GM18909 (cell line): ENCODE measurements around the gene CYB5R4.

Source experiments
- ATAC-seq: cut with Tn5 transposase; IDR thresholded peaks from one replicate; pipeline ENCODE4 v1.9.1; 2021; ENCODE audit warnings: mild to moderate bottlenecking; ENCODE audit not compliant: unreplicated experiment, poor library complexity

The CYB5R4 gene

GRCh38 chr6:83976037-83976755 is 116.7 kb downstream of the CYB5R4 start:
- ATAC-seq = no peak

- ATAC-seq = no peak
Measured at GRCh38 chr6:83976871-83977270, 117.4 kb downstream of the CYB5R4 start.

- ATAC-seq = no peak
Measured at GRCh38 chr6:83978324-83978734, 118.8 kb downstream of the CYB5R4 start.

- no peak for ATAC-seq
Measured at GRCh38 chr6:83978997-83979396, 119.5 kb downstream of the CYB5R4 start.

- no peak for ATAC-seq
Measured at GRCh38 chr6:83984411-83984810, 124.9 kb downstream of the CYB5R4 start.

- no peak for ATAC-seq
Measured at GRCh38 chr6:83985308-83985713, 125.8 kb downstream of the CYB5R4 start.

- no peak for ATAC-seq
Measured at GRCh38 chr6:83985715-83986114, 126.2 kb downstream of the CYB5R4 start.

- no peak for ATAC-seq
Measured at GRCh38 chr6:83998021-83998584, 138.6 kb downstream of the CYB5R4 start.

GRCh38 chr6:84001119-84001518 is 141.6 kb downstream of the CYB5R4 start:
- ATAC-seq = no peak

GRCh38 chr6:84002226-84002625 is 142.7 kb downstream of the CYB5R4 start:
- ATAC-seq = no peak

GRCh38 chr6:84003131-84003530 is 143.6 kb downstream of the CYB5R4 start:
- no peak for ATAC-seq

- no peak for ATAC-seq
Measured at GRCh38 chr6:84003654-84004053, 144.2 kb downstream of the CYB5R4 start.

GRCh38 chr6:84007871-84008270 is 148.4 kb downstream of the CYB5R4 start:
- no peak for ATAC-seq

GRCh38 chr6:84013354-84013753 is 153.9 kb downstream of the CYB5R4 start:
- ATAC-seq = no peak

GRCh38 chr6:84013931-84014330 is 154.4 kb downstream of the CYB5R4 start:
- ATAC-seq = no peak

GRCh38 chr6:84016029-84016428 is 156.5 kb downstream of the CYB5R4 start:
- ATAC-seq = no peak
